AG04449 (cell line): ENCODE results near the gene MPG.

Experiments used
- CTCF ChIA-PET: fragments of 350-600 bp; formaldehyde crosslinking; extraction: SDS; loops from one replicate; lab custom pipeline; 2021; ENCODE audit warnings: antibody characterized with exemption; lab: Yijun Ruan, JAX
- POLR2A ChIA-PET: fragments of 400-600, 350-600 bp; formaldehyde crosslinking; extraction: SDS; loops from one replicate; lab custom pipeline; 2020; ENCODE audit warnings: antibody characterized with exemption, inconsistent platforms; lab: Yijun Ruan, JAX
- DNase-seq: peaks from one replicate; pipeline ENCODE4 v3.0.0-alpha.2; 2010; ENCODE audit warnings: low read depth, low spot score
- H3K4me3 ChIP-seq: 2 replicates; pipeline ENCODE4 v1.5.1; 2011; ENCODE audit warnings: low read depth, mild to moderate bottlenecking, control low read depth, low read length
- CTCF ChIP-seq: IDR thresholded peaks from one replicate; pipeline ENCODE4 v1.5.1; 2011; ENCODE audit warnings: mild to moderate bottlenecking, moderate library complexity, low read length, control low read depth, inconsistent platforms; ENCODE audit not compliant: insufficient read depth; ENCODE audit errors: missing control alignments

The MPG gene

GRCh38 chr16:92431-93339 is 14.7 kb downstream of the MPG start:
- no peak overlapping the region for H3K4me3 ChIP-seq
- no peak for TF ChIP-seq CTCF
- CTCF ChIA-PET = interaction anchor here (2.0 to 19.2 kb wide), 3 partner anchors 10 to 25 kb away, joined by 6 to 728 read pairs (median 32); partner anchors contain the start of genes MPG and RHBDF1
- no peak for DNase-seq
- POLR2A ChIA-PET = interaction anchor here (1.0 kb wide), 1 partner anchor 26 kb away, joined by 3 read pairs; no protein-coding TSS in a partner anchor

GRCh38 chr16:94918-95265 is 16.9 kb downstream of the MPG start:
- TF ChIP-seq CTCF = no peak
- POLR2A ChIA-PET = interaction anchor here (1.3 kb wide), 1 partner anchor 26 kb away, joined by 3 read pairs; no protein-coding TSS in a partner anchor
- H3K4me3 ChIP-seq = no peak overlapping the region
- no peak for DNase-seq
- CTCF ChIA-PET = interaction anchor here (0.9 to 19.2 kb wide), 9 partner anchors 8 to 257 kb away, joined by 3 to 728 read pairs (median 6); partner anchors contain the start of genes MPG and RHBDF1

- ChIA-PET POLR2A (interaction anchor here (1.0 to 1.3 kb wide), 2 partner anchors 10 to 31 kb away, joined by 3 to 6 read pairs; no protein-coding TSS in a partner anchor), CTCF (interaction anchor here (0.7 to 19.2 kb wide), 30 partner anchors 11 to 267 kb away, joined by 3 to 728 read pairs (median 4); partner anchors contain the start of genes HBQ1, MPG, POLR3K and RHBDF1)
- no peak overlapping the region for H3K4me3 ChIP-seq
- no peak for DNase-seq
- TF ChIP-seq CTCF = peak; percentile 100
Measured at GRCh38 chr16:96935-97381, 18.9 kb downstream of the MPG start.

- no peak for DNase-seq
- ChIA-PET POLR2A (no interaction called here), CTCF (interaction anchor here (0.9 to 19.2 kb wide), 17 partner anchors 12 to 266 kb away, joined by 3 to 728 read pairs (median 6); partner anchors contain the start of genes HBQ1, MPG and RHBDF1)
- TF ChIP-seq CTCF = no peak
- H3K4me3 ChIP-seq = no peak overlapping the region
Measured at GRCh38 chr16:97822-98221, 19.8 kb downstream of the MPG start.

GRCh38 chr16:100989-101388 is 23.0 kb downstream of the MPG start:
- ChIA-PET CTCF (interaction anchor here (1.9 kb wide), 1 partner anchor 35 kb away, joined by 10 read pairs; no protein-coding TSS in a partner anchor), POLR2A (no interaction called here)
- DNase-seq = no peak
- H3K4me3 ChIP-seq = no peak overlapping the region
- TF ChIP-seq CTCF = no peak

GRCh38 chr16:101586-101985 is 23.6 kb downstream of the MPG start:
- TF ChIP-seq CTCF = no peak
- CTCF ChIA-PET = interaction anchor here (1.0 to 1.9 kb wide), 2 partner anchors 36 to 80 kb away, joined by 6 to 10 read pairs; no protein-coding TSS in a partner anchor
- POLR2A ChIA-PET = no interaction called here
- no peak overlapping the region for H3K4me3 ChIP-seq
- DNase-seq = no peak
